Activated CD4-positive, alpha-beta T cell treated with anti-CD3 and anti-CD28 coated beads, Interleukin-2, amount 10 ng/mL, durations not matched to agents 24 days and 14 days (primary cell): ENCODE data around the gene GPR15. TPM values are rescaled to one million over a fixed set of nuclear protein-coding genes. Genes with fewer than 3 reads are reported as not detected.
A peak's percentile ranks its signal among the peaks of the same experiment; 100 is the strongest.
"Not testable (repeated sequence)": the region's sequence is repeated elsewhere in the genome, so short reads cannot be mapped to it uniquely, and the experiment has no call there.

ENCODE experiments used
- DNase-seq: peaks from one replicate; pipeline ENCODE4 v3.0.0; 2022
- H3K27ac Mint-ChIP-seq: one replicate; pipeline ENCODE4 v1.8.0; 2022; ENCODE audit warnings: mild to moderate bottlenecking, mixed read lengths
- H3K27me3 Mint-ChIP-seq: one replicate; pipeline ENCODE4 v1.8.0; 2022; ENCODE audit warnings: mixed read lengths
- H3K36me3 Mint-ChIP-seq: one replicate; pipeline ENCODE4 v1.8.0; 2022; ENCODE audit warnings: low read depth, mild to moderate bottlenecking, mixed read lengths
- H3K4me1 Mint-ChIP-seq: one replicate; pipeline ENCODE4 v1.8.0; 2021; ENCODE audit warnings: mixed read lengths
- H3K4me3 Mint-ChIP-seq: one replicate; pipeline ENCODE4 v1.8.0; 2022; ENCODE audit warnings: mild to moderate bottlenecking, moderate library complexity, mixed read lengths
- H3K9me3 Mint-ChIP-seq: one replicate; pipeline ENCODE4 v1.8.0; 2021; ENCODE audit warnings: mixed read lengths
- intact Hi-C: fragments of 100-400 bp; cut with micrococcal nuclease; formaldehyde crosslinking; loops from one replicate; pipeline ENCODE4 v1.15.1; 2023
- total RNA-seq: library from RNA; stranded (reverse); gene quantifications from 2 replicates; pipeline ENCODE4 v1.2.3, GENCODE V29; 2022

Gene GPR15
- total RNA-seq, 1 donor from 2014 or later: 3.6 TPM

- Mint-ChIP-seq H3K4me1 (peaks cover 74% of the 10 kb centered on the region), H3K27me3 (no peaks in the 10 kb centered on the region), H3K27ac (peak overlapping the region; percentile 93), H3K36me3 (peaks cover 17% of the 10 kb centered on the region), H3K9me3 (peaks cover 3% of the 10 kb centered on the region), H3K4me3 (peak overlapping the region; percentile 80)
- peak; percentile 94 for DNase-seq
- intact Hi-C loops: loop anchor here (1.0 to 5.0 kb wide), 7 partner anchors 9 to 684 kb away; partner anchors contain the start of gene CLDND1
Observed at GRCh38 chr3:98556164-98557130, 24.7 kb downstream of the GPR15 start.

GRCh38 chr3:98557324-98558010 lies 25.7 kb downstream of the GPR15 start:
- H3K9me3 Mint-ChIP-seq: peaks cover 3% of the 10 kb centered on the region
- peaks cover 70% of the 10 kb centered on the region for H3K4me1 Mint-ChIP-seq
- intact Hi-C loops: loop anchor here (1.0 to 5.0 kb wide), 4 partner anchors 8 to 685 kb away; no protein-coding TSS in a partner anchor
- H3K36me3 Mint-ChIP-seq: peaks cover 8% of the 10 kb centered on the region
- peak overlapping the region; percentile 80 for H3K4me3 Mint-ChIP-seq
- H3K27me3 Mint-ChIP-seq: no peaks in the 10 kb centered on the region
- DNase-seq: peak; percentile 87
- H3K27ac Mint-ChIP-seq: peak overlapping the region; percentile 93

GRCh38 chr3:98558100-98558827 lies 26.5 kb downstream of the GPR15 start:
- Mint-ChIP-seq H3K36me3 (peaks cover 6% of the 10 kb centered on the region), H3K9me3 (peaks cover 3% of the 10 kb centered on the region), H3K4me1 (peaks cover 66% of the 10 kb centered on the region), H3K27me3 (no peaks in the 10 kb centered on the region), H3K4me3 (peak overlapping the region; percentile 47), H3K27ac (peak overlapping the region; percentile 68)
- intact Hi-C loops: loop anchor here (5.0 kb wide), 1 partner anchor 576 kb away; no protein-coding TSS in a partner anchor
- DNase-seq: peak; percentile 56

GRCh38 chr3:98559769-98560168 lies 28.0 kb downstream of the GPR15 start:
- not testable (repeated sequence) for H3K27ac Mint-ChIP-seq, H3K9me3 Mint-ChIP-seq
- intact Hi-C loops: loop anchor here (5.0 kb wide), 1 partner anchor 577 kb away; no protein-coding TSS in a partner anchor

GRCh38 chr3:98560911-98561310 lies 29.1 kb downstream of the GPR15 start:
- H3K4me1 Mint-ChIP-seq: peaks cover 70% of the 10 kb centered on the region
- no peaks in the 10 kb centered on the region for H3K9me3 Mint-ChIP-seq
- H3K4me3 Mint-ChIP-seq: peak overlapping the region; percentile 17
- H3K36me3 Mint-ChIP-seq: peaks cover under 1% of the 10 kb centered on the region
- H3K27me3 Mint-ChIP-seq: no peaks in the 10 kb centered on the region
- peak; percentile 59 for DNase-seq
- intact Hi-C loops: no loop called here
- peak overlapping the region; percentile 52 for H3K27ac Mint-ChIP-seq

More at GRCh38 chr3:98559769-98560168, 28.0 kb downstream of the GPR15 start:
- H3K27me3 Mint-ChIP-seq, H3K36me3 Mint-ChIP-seq, H3K4me3 Mint-ChIP-seq: not testable (repeated sequence)
- DNase-seq: peak; percentile 45
- peaks cover 71% of the 10 kb centered on the region for H3K4me1 Mint-ChIP-seq

- H3K27ac Mint-ChIP-seq: no peak overlapping the region
- peak; percentile 77 for DNase-seq
- peak overlapping the region; percentile 15 for H3K4me3 Mint-ChIP-seq
- intact Hi-C loops: no loop called here
- no peaks in the 10 kb centered on the region for H3K9me3 Mint-ChIP-seq
- H3K4me1 Mint-ChIP-seq: peaks cover 70% of the 10 kb centered on the region
- no peaks in the 10 kb centered on the region for H3K27me3 Mint-ChIP-seq
- peaks cover 3% of the 10 kb centered on the region for H3K36me3 Mint-ChIP-seq
Observed at GRCh38 chr3:98561727-98562521, 30.1 kb downstream of the GPR15 start.

GRCh38 chr3:98563661-98564281 lies 32.0 kb downstream of the GPR15 start:
- no peaks in the 10 kb centered on the region for H3K27me3 Mint-ChIP-seq
- DNase-seq: peak; percentile 67
- peaks cover 3% of the 10 kb centered on the region for H3K36me3 Mint-ChIP-seq
- peaks cover 68% of the 10 kb centered on the region for H3K4me1 Mint-ChIP-seq
- H3K4me3 Mint-ChIP-seq: peak overlapping the region; percentile 66
- peak overlapping the region; percentile 64 for H3K27ac Mint-ChIP-seq
- H3K9me3 Mint-ChIP-seq: no peaks in the 10 kb centered on the region
- intact Hi-C loops: no loop called here

- peak; percentile 76 for DNase-seq
- no peaks in the 10 kb centered on the region for H3K27me3 Mint-ChIP-seq
- peaks cover 66% of the 10 kb centered on the region for H3K4me1 Mint-ChIP-seq
- peaks cover 4% of the 10 kb centered on the region for H3K9me3 Mint-ChIP-seq
- peak overlapping the region; percentile 64 for H3K27ac Mint-ChIP-seq
- H3K4me3 Mint-ChIP-seq: peak overlapping the region; percentile 58
- H3K36me3 Mint-ChIP-seq: peaks cover 6% of the 10 kb centered on the region
- intact Hi-C loops: loop anchor here (1.0 kb wide), 5 partner anchors 7 to 29 kb away; partner anchors contain the start of gene CPOX
Observed at GRCh38 chr3:98564282-98565005, 32.7 kb downstream of the GPR15 start.

- peaks cover 9% of the 10 kb centered on the region for H3K36me3 Mint-ChIP-seq
- DNase-seq: peak; percentile 45
- no peaks in the 10 kb centered on the region for H3K27me3 Mint-ChIP-seq
- H3K4me1 Mint-ChIP-seq: peaks cover 67% of the 10 kb centered on the region
- intact Hi-C loops: loop anchor here (1.0 kb wide), 5 partner anchors 8 to 29 kb away; partner anchors contain the start of gene CPOX
- peak overlapping the region; percentile 13 for H3K4me3 Mint-ChIP-seq
- H3K9me3 Mint-ChIP-seq: peaks cover 8% of the 10 kb centered on the region
- peak overlapping the region; percentile 62 for H3K27ac Mint-ChIP-seq
Observed at GRCh38 chr3:98565237-98565643, 33.5 kb downstream of the GPR15 start.

GRCh38 chr3:98565843-98566242 lies 34.1 kb downstream of the GPR15 start:
- Mint-ChIP-seq H3K9me3 (peaks cover 8% of the 10 kb centered on the region), H3K4me1 (peaks cover 64% of the 10 kb centered on the region), H3K27ac (peak overlapping the region; percentile 21), H3K27me3 (no peaks in the 10 kb centered on the region), H3K36me3 (peaks cover 9% of the 10 kb centered on the region), H3K4me3 (no peak overlapping the region)
- intact Hi-C loops: loop anchor here (1.0 kb wide), 5 partner anchors 8 to 30 kb away; partner anchors contain the start of gene CPOX
- peak; percentile 59 for DNase-seq

- peak; percentile 80 for DNase-seq
- intact Hi-C loops: loop anchor here (1.0 kb wide), 1 partner anchor 45 kb away; the partner anchor contains the start of gene CLDND1
- Mint-ChIP-seq H3K27ac (peak overlapping the region; percentile 56), H3K36me3 (peaks cover 9% of the 10 kb centered on the region), H3K27me3 (no peaks in the 10 kb centered on the region), H3K4me1 (peaks cover 66% of the 10 kb centered on the region), H3K9me3 (peaks cover 8% of the 10 kb centered on the region), H3K4me3 (peak overlapping the region; percentile 48)
Observed at GRCh38 chr3:98567666-98568270, 36.0 kb downstream of the GPR15 start.
